ENCODE results near the gene SPDL1.

DNA sequence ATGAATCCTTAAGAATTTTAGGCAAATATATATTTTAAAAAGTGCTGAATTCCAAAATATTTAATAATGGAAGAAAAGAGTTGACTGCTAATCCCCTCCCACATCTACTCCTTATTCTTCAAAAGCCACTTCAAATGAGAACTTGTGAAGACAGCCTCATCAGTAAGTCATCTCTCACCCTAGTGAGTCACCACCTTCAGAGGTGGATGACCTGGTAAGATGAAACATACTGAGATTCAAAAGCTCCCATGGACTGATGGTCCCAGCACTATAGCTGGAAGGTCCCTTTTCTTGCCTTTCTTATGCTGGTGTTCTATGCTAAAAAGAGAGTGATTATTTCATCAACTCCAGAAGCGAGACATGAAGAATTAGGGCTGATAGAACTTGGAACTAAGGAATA lies 37.8 kb upstream of the SPDL1 start:
- no peak for TF ChIP-seq CTCF (conservative IDR thresholded peaks at IDR 0.05; ENCODE audit: low read depth, low read length)
- no peak for TF ChIP-seq EZH2 (IDR thresholded peaks at IDR 0.05; ENCODE audit: low read length, unreplicated experiment)
